WTC11 (cell line): ENCODE measurements around the gene PNMA3. TPM values are rescaled to one million over a fixed set of nuclear protein-coding genes. Genes with fewer than 3 reads are reported as not detected.
A peak's percentile ranks its signal among the peaks of the same experiment; 100 is the strongest.

Experiments used
- ATAC-seq: fragments of 200-7000 bp; cut with Tn5 transposase; 2 replicates; pipeline ENCODE4 v1.10.0; 2021; ENCODE audit warnings: mild to moderate bottlenecking, moderate library complexity
- CTCF ChIA-PET: fragments of 300-600 bp; sonication (Branson Sonifier 250); formaldehyde crosslinking; loops from one replicate; lab custom pipeline; 2021; ENCODE audit warnings: antibody characterized with exemption; lab: Charles Lee
- POLR2A ChIA-PET: fragments of 350-600 bp; sonication (Branson Sonifier 250); formaldehyde crosslinking; loops from one replicate; lab custom pipeline; 2021; ENCODE audit warnings: antibody characterized with exemption; lab: Charles Lee
- DNase-seq: peaks from one replicate; pipeline ENCODE4 v3.0.0; 2021; ENCODE audit warnings: low spot score
- H3K27ac Mint-ChIP-seq: 2 replicates; pipeline ENCODE4 v1.8.0; 2021; ENCODE audit warnings: mixed read lengths
- H3K27me3 Mint-ChIP-seq: 2 replicates; pipeline ENCODE4 v1.8.0; 2021; ENCODE audit warnings: low read depth, mild to moderate bottlenecking, moderate library complexity, mixed read lengths
- H3K36me3 Mint-ChIP-seq: 2 replicates; pipeline ENCODE4 v1.8.0; 2021; ENCODE audit warnings: mixed read lengths
- H3K4me1 Mint-ChIP-seq: 2 replicates; pipeline ENCODE4 v1.8.0; 2022; ENCODE audit warnings: mixed read lengths
- H3K4me3 Mint-ChIP-seq: 2 replicates; pipeline ENCODE4 v1.8.0; 2021; ENCODE audit warnings: mild to moderate bottlenecking, moderate library complexity, mixed read lengths
- H3K9me3 Mint-ChIP-seq: 2 replicates; pipeline ENCODE4 v1.8.0; 2021; ENCODE audit warnings: mixed read lengths
- ATF2 ChIP-seq: sonication (generic); formaldehyde crosslinking; IDR thresholded peaks from 2 replicates; pipeline ENCODE4 v1.8.1; 2022; ENCODE audit warnings: low read depth, missing genetic modification reagents, borderline replicate concordance
- CBFB ChIP-seq: sonication (generic); formaldehyde crosslinking; IDR thresholded peaks from 2 replicates; pipeline ENCODE4 v1.8.1; 2022; ENCODE audit warnings: mild to moderate bottlenecking, low read depth, missing genetic modification reagents
- CTCF ChIP-seq: fragments of 200-600 bp; IDR thresholded peaks from 2 replicates; pipeline ENCODE4 v1.8.0; 2022; ENCODE audit warnings: antibody characterized with exemption
- FOXK1 ChIP-seq: sonication (generic); formaldehyde crosslinking; IDR thresholded peaks from 2 replicates; pipeline ENCODE4 v1.8.0; 2022; ENCODE audit warnings: mild to moderate bottlenecking, moderate library complexity, missing genetic modification reagents
- GRHL2 ChIP-seq: fragments of 250-450 bp; sonication (Bioruptor Pico); IDR thresholded peaks from 2 replicates; pipeline ENCODE4 v1.8.0; 2022; ENCODE audit warnings: mild to moderate bottlenecking, moderate library complexity; ENCODE audit not compliant: insufficient replicate concordance, severe bottlenecking
- JAZF1 ChIP-seq: fragments of 250-450 bp; sonication (Bioruptor Pico); IDR thresholded peaks from 2 replicates; pipeline ENCODE4 v1.9.0; 2021; ENCODE audit warnings: moderate library complexity, mild to moderate bottlenecking, inconsistent platforms
- KAT7 ChIP-seq: sonication (generic); formaldehyde crosslinking; IDR thresholded peaks from 2 replicates; pipeline ENCODE4 v1.8.1; 2023; ENCODE audit warnings: missing genetic modification reagents, mild to moderate bottlenecking, borderline replicate concordance
- MLX ChIP-seq: sonication (generic); formaldehyde crosslinking; IDR thresholded peaks from 2 replicates; pipeline ENCODE4 v1.8.1; 2023; ENCODE audit warnings: mild to moderate bottlenecking, missing genetic modification reagents, moderate library complexity
- NFE2L1 ChIP-seq: sonication (generic); formaldehyde crosslinking; IDR thresholded peaks from 2 replicates; pipeline ENCODE4 v1.8.1; 2023; ENCODE audit warnings: missing genetic modification reagents
- NFYB ChIP-seq: sonication (generic); formaldehyde crosslinking; conservative IDR thresholded peaks from 2 replicates; pipeline ENCODE4 v1.8.0; 2022; ENCODE audit warnings: low read depth, missing genetic modification reagents
- NR3C1 ChIP-seq: sonication (generic); formaldehyde crosslinking; conservative IDR thresholded peaks from 2 replicates; pipeline ENCODE4 v1.8.1; 2023; ENCODE audit warnings: low read depth, mild to moderate bottlenecking, missing genetic modification reagents
- TCF7 ChIP-seq: sonication (generic); formaldehyde crosslinking; IDR thresholded peaks from 2 replicates; pipeline ENCODE4 v1.8.0; 2022; ENCODE audit warnings: mild to moderate bottlenecking, low read depth, missing genetic modification reagents, moderate library complexity
- TEAD1 ChIP-seq: sonication (generic); formaldehyde crosslinking; IDR thresholded peaks from 2 replicates; pipeline ENCODE4 v1.8.0; 2022; ENCODE audit warnings: mild to moderate bottlenecking, missing genetic modification reagents
- ZNF219 ChIP-seq: sonication (generic); formaldehyde crosslinking; IDR thresholded peaks from 2 replicates; pipeline ENCODE4 v1.8.0; 2023; ENCODE audit warnings: missing genetic modification reagents, mild to moderate bottlenecking, borderline replicate concordance
- ZNF317 ChIP-seq: sonication (generic); formaldehyde crosslinking; IDR thresholded peaks from 2 replicates; pipeline ENCODE4 v1.8.1; 2023; ENCODE audit warnings: low read depth, mild to moderate bottlenecking, moderate library complexity, missing genetic modification reagents, borderline replicate concordance
- ZNF423 ChIP-seq: fragments of 250-450 bp; sonication (Bioruptor Pico); IDR thresholded peaks from 2 replicates; pipeline ENCODE4 v2.1.2; 2022; ENCODE audit warnings: mild to moderate bottlenecking, moderate library complexity
- total RNA-seq: library from RNA; stranded (reverse); gene quantifications from 3 replicates; pipeline ENCODE4 v1.2.3, GENCODE V29; 2021
- TF ChIP-seq, protein P1 (sequence below): sonication (generic); formaldehyde crosslinking; IDR thresholded peaks from 2 replicates; pipeline ENCODE4 v1.8.0; 2022; ENCODE audit warnings: mild to moderate bottlenecking, missing genetic modification reagents
- TF ChIP-seq, protein P2 (sequence below): sonication (generic); formaldehyde crosslinking; IDR thresholded peaks from 2 replicates; pipeline ENCODE4 v1.8.0; 2023; ENCODE audit warnings: missing genetic modification reagents, mild to moderate bottlenecking, borderline replicate concordance
- TF ChIP-seq, protein P3 (sequence below): sonication (generic); formaldehyde crosslinking; IDR thresholded peaks from 2 replicates; pipeline ENCODE4 v1.8.0; 2022; ENCODE audit warnings: mild to moderate bottlenecking, missing genetic modification reagents

PNMA3 gene
- total RNA-seq, 1 experiment from 2014 or later: 3.7 TPM

GRCh38 chrX:153032397-153033118 is 23.7 kb upstream of the PNMA3 start:
- Mint-ChIP-seq H3K4me3 (peak overlapping the region; percentile 41; the same call in 1 of the 2 replicates), H3K27me3 (peaks cover 13% of the 10 kb centered on the region), H3K9me3 (peaks cover 16% of the 10 kb centered on the region), H3K36me3 (no peaks in the 10 kb centered on the region), H3K27ac (no peak overlapping the region), H3K4me1 (no peaks in the 10 kb centered on the region)
- TF ChIP-seq, protein P1, sequence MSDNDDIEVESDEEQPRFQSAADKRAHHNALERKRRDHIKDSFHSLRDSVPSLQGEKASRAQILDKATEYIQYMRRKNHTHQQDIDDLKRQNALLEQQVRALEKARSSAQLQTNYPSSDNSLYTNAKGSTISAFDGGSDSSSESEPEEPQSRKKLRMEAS (CRISPR knock-in tag): peak; percentile 54; the same call in 1 of the 2 replicates
- TF ChIP-seq KAT7 (CRISPR knock-in tag): 0 out of 2 replicates have a peak, but pooled peaks have one; percentile 39
- TF ChIP-seq GRHL2 (CRISPR knock-in tag): no peak
- TF ChIP-seq ZNF423 (CRISPR knock-in tag): no peak
- TF ChIP-seq TCF7 (CRISPR knock-in tag): no peak
- no peak for TF ChIP-seq CBFB
- TF ChIP-seq, protein P2, sequence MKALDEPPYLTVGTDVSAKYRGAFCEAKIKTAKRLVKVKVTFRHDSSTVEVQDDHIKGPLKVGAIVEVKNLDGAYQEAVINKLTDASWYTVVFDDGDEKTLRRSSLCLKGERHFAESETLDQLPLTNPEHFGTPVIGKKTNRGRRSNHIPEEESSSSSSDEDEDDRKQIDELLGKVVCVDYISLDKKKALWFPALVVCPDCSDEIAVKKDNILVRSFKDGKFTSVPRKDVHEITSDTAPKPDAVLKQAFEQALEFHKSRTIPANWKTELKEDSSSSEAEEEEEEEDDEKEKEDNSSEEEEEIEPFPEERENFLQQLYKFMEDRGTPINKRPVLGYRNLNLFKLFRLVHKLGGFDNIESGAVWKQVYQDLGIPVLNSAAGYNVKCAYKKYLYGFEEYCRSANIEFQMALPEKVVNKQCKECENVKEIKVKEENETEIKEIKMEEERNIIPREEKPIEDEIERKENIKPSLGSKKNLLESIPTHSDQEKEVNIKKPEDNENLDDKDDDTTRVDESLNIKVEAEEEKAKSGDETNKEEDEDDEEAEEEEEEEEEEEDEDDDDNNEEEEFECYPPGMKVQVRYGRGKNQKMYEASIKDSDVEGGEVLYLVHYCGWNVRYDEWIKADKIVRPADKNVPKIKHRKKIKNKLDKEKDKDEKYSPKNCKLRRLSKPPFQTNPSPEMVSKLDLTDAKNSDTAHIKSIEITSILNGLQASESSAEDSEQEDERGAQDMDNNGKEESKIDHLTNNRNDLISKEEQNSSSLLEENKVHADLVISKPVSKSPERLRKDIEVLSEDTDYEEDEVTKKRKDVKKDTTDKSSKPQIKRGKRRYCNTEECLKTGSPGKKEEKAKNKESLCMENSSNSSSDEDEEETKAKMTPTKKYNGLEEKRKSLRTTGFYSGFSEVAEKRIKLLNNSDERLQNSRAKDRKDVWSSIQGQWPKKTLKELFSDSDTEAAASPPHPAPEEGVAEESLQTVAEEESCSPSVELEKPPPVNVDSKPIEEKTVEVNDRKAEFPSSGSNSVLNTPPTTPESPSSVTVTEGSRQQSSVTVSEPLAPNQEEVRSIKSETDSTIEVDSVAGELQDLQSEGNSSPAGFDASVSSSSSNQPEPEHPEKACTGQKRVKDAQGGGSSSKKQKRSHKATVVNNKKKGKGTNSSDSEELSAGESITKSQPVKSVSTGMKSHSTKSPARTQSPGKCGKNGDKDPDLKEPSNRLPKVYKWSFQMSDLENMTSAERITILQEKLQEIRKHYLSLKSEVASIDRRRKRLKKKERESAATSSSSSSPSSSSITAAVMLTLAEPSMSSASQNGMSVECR (CRISPR knock-in tag): no peak
- 0 out of 2 replicates have a peak, but pooled peaks have one; percentile 55 for TF ChIP-seq TEAD1
- no peak for TF ChIP-seq MLX (CRISPR knock-in tag)
- TF ChIP-seq ZNF317 (CRISPR knock-in tag): no peak
- peak; percentile 77 for TF ChIP-seq CTCF
- ATAC-seq (peak; percentile 76), DNase-seq (peak; percentile 64)
- POLR2A ChIA-PET: no interaction called here
- CTCF ChIA-PET: interaction anchor here (0.6 to 1.8 kb wide), 10 partner anchors 91 to 612 kb away, joined by 3 to 11 read pairs (median 3); partner anchors contain the start of gene HAUS7

- no peak for TF ChIP-seq NR3C1
- Mint-ChIP-seq H3K36me3 (peaks cover 10% of the 10 kb centered on the region), H3K27ac (no peak overlapping the region), H3K4me3 (no peak overlapping the region), H3K4me1 (no peaks in the 10 kb centered on the region), H3K9me3 (peaks cover 38% of the 10 kb centered on the region), H3K27me3 (peaks cover 42% of the 10 kb centered on the region)
- no peak for DNase-seq
- no peak for ATAC-seq
- POLR2A ChIA-PET: no interaction called here
- CTCF ChIA-PET: no interaction called here
Measured at GRCh38 chrX:153049093-153049492, 7.2 kb upstream of the PNMA3 start.

GRCh38 chrX:153052534-153052933 is 3.7 kb upstream of the PNMA3 start:
- H3K27ac Mint-ChIP-seq: no peak overlapping the region
- no peak overlapping the region for H3K4me3 Mint-ChIP-seq
- H3K4me1 Mint-ChIP-seq: 0 out of 2 replicates have a peak, but pooled peaks cover 3% of the 10 kb centered on the region
- H3K9me3 Mint-ChIP-seq: peaks cover 22% of the 10 kb centered on the region
- peaks cover 10% of the 10 kb centered on the region for H3K36me3 Mint-ChIP-seq
- TF ChIP-seq, protein P3, sequence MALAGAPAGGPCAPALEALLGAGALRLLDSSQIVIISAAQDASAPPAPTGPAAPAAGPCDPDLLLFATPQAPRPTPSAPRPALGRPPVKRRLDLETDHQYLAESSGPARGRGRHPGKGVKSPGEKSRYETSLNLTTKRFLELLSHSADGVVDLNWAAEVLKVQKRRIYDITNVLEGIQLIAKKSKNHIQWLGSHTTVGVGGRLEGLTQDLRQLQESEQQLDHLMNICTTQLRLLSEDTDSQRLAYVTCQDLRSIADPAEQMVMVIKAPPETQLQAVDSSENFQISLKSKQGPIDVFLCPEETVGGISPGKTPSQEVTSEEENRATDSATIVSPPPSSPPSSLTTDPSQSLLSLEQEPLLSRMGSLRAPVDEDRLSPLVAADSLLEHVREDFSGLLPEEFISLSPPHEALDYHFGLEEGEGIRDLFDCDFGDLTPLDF (CRISPR knock-in tag): no peak
- TF ChIP-seq NFYB (CRISPR knock-in tag): no peak
- no peak for TF ChIP-seq JAZF1 (CRISPR knock-in tag)
- no peak for TF ChIP-seq FOXK1 (CRISPR knock-in tag)
- no peak for TF ChIP-seq ZNF219 (CRISPR knock-in tag)
- no peak for TF ChIP-seq ATF2 (CRISPR knock-in tag)
- TF ChIP-seq NFE2L1: no peak
- ChIA-PET POLR2A (interaction anchor here (0.6 kb wide), 1 partner anchor 127 kb away, joined by 4 read pairs; no protein-coding TSS in a partner anchor), CTCF (no interaction called here)
- H3K27me3 Mint-ChIP-seq: peaks cover 58% of the 10 kb centered on the region
- DNase-seq (no peak), ATAC-seq (no peak)
